T-helper 1 cell (primary cell): ENCODE data around the gene ACOT12.
"Not testable (repeated sequence)": the region's sequence is repeated elsewhere in the genome, so short reads cannot be mapped to it uniquely, and the experiment has no call there.

Experiments
- DNase-seq, 5 donors: peaks; one replicate each; pipeline ENCODE4 v3.0.0-alpha.2; 2012 to 2020
- total RNA-seq, 4 donors: gene quantifications; one replicate each; lab custom pipeline; 2026; lab: John Stamatoyannopoulos, UW

Gene ACOT12
- total RNA-seq, result 0 to 0.39 (median 0.21) reads per million in 4 donors

DNA sequence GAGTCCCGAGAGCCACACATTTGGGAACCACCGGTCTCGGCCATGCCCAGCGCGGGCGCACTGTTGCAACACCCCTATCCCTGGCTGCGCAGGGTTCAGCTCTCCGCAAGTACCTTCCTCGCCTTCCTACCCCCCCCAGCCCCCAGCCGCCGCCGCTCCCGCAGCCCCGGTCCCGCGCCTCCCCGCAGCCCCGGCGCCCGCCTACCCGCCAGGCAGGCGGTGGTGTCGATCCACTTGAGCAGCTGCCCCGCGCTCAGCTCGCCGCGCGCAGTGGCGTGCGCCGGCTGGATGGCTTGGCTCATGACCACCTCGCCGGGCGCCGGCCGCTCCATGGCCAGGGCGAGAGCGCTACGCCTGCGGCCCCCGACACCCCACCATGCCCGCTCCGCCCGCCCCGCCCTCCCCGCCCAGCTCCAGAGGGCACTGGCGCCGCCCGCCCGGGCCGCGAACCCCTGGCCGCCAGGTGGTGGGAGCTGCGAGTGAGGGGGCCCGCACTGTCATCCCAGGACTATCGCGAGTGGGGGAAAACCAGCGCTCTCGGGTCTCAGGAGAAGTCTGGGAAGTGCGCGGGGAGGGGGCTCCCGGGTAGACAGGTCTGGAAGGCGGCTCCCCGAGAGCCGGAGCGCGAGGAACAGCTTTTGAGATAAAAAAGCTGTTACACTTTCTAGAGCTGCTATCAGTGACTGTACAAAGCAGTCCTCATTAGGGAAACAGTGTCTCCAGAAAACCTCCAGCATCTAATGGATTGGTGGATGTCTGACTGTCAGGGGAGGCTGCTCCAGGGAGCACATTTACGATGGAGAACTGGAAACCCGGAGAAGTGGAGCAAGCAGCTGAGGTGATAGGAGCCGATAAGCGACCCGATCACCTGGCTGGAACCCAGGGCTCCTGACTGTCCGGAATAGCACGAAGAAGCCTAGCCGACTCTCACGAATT, at the start of gene ACOT12:
ACOT12 (minus strand) TSS at position 352 of the 936 bp plus-strand sequence; CDS start at position 332, 20 bp downstream.
- no peak for DNase-seq

DNA sequence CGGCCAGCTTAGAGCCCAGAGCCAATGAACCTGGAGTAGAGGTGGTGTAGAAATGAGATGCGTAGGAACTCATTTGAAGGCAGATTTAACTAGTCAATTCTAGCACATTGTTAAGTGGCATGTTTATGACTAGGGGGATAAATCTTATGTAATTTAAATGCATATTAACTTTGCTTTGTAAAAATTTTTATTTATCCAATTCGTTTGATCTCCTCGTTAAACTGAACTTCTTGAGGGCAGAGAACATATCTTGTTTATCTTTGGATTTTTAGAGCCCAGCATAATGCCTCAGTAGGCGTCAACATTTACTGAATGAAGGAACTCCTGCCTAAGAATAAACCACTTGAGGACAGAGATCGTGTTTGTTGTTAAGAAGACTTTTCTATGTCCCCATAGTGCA, 41.1 kb upstream of the ACOT12 start:
- DNase-seq, result no peak

DNA sequence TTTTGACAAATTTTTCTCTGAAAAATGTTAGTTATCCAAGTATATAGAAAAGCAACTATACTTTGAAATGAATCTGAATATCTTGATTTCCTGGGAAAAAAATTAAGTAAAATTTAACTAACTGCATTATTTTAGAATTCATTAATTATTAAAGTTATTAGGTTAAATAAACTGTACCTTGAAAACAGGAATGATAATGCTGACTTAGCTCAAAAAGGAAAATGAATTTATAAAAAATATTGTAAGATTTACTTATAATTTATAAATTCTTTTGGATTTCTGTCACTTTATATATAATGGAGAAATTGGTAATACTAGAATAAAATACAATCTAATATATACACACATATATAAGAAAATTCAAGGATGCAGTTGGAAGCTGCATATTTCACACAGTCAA, 36.1 kb upstream of the ACOT12 start:
- no peak for DNase-seq

DNA sequence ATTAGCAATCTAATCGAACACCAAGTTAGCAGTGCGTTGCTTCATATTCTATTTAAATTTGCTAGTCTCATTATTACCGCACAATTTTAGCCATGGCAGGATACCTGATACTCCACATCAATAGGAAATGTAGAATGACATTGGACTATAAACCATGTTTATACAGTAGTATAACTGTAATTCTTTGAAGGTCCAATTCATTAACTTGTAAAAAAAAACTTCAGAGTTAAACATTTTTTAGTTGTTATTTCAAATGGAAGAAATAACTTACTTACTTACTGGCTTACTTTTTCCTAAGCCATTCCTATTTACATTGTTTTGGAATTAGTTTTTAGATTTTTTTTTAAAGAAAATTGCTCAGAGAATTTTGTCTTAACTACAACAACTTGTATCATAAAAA, 35.4 kb upstream of the ACOT12 start:
- no peak for DNase-seq

DNA sequence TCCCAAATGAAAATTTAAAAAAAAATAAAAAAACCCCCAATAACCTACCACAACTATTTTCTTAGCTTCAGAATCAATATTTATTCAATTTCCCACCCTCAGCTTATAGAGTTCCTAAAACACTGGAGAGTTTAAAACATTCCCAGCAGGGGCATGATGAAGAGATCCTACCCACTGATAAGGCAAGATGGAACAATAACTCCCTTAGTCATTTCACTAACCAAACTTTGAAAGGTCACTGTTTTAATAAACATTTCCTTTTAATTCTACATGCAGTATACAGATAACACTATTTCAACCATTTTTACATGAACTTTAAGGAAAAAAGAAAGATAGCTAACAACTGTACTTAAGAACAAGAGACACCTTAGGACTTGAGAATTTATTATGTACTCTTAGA, 34.9 kb upstream of the ACOT12 start:
- no peak for DNase-seq

DNA sequence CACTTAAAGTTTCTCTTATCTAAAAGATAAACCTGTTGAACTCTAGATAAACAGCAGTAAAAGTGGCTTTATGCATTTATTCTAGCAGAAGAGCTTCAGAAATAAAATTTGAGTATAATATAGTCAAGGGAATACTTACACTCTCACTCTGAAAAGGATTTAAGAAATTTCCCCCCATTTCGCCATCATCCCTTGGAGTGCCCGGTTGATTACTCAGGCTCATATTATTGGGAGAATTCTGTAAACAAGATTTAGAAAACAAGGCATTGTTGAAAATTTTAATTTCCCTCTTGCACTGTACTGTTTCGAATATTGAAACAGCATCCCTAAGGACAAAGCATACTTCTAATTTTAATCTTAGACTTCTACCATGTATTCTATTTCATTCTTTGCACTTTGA, 34.5 kb upstream of the ACOT12 start:
- no peak for DNase-seq

DNA sequence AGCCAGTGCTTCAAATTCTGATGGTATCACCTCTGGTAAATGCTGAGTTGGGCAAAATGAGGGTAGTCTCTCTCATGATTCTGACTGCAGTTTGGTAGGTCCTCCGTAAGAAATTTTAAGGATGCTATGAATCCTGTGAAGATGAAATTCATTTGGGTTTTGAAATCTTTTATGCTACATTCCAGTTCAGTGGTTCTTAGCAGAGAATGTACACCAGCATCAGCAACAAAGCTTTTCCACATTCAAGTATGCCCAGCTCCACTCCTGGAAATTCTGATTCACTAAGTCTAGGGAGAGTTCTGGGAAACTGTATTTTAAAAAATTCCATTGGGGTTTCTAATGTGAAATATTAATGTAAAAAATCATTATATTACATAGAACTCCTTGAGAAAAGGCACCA, 33.6 kb upstream of the ACOT12 start:
- DNase-seq, result no peak

DNA sequence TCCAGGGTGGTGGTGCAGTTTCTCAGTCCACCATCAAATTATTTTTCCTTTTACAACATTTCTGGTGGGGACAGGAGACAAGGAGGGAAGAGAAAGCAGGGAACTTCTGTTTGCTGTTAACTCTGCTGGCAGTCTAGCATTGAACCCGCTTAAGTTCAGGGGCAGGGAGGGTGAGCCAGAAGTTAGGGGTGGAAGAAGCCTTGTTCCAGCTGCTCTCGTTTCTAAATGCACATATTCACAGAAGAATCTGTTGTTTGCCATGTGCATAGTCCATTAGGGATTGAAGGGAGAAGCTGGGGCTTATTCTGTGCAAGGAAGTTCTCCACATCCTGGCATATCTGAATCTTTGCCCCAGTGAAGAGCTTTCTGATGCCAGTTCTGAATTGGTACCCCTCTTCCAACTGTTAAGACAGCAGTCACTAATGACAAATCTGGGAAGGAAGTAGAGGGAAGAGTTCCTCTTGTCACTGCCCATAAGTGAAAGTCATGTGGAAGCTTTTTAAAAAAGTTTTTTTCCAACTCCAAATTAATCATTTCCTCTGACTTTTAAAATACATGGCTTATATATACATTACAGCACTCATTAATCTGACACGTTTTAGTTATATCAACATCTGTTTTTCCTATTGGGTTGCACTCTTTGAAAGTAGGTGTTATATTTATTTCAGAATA, 32.6 kb upstream of the ACOT12 start:
- DNase-seq, result no peak

DNA sequence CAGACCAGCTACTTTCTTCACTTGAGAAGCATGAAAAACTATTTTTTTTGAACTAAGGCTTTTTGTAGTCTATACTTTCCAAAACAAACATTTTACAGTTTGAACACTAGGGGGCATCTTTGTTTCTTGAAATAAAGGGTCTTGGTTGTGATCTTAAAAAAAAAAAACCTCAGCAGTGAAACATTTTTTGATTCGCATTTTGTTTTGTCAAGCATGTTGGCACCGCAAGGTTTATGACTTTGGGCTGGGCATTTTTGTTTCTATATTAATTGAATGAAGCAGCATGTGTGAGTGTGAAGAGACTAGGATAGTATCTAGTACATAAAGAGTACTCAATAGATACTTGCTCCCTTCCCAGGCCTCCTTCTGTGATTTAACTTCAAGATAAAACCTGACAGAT, 31.6 kb upstream of the ACOT12 start:
- DNase-seq, result peak in 1 of 5 donors; percentile 46

DNA sequence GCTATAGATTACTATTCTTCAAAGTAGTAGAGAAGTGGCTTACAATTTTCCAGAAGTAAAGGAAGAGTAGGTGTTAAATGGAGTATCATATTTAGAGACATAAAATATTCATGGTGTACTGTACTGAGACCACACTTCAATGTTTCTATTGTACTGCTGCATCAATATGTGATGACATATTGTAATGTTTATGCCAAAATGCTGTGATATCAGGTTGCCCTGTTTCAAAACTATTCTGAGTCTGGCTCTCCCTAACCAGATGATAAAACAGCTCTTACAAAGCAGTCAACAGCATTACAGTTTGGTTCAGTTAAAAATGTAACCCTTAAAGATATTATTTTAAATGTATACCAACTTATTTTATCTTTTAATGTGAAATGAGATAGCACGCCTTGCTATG, 30.8 kb upstream of the ACOT12 start:
- DNase-seq, result no peak

DNA sequence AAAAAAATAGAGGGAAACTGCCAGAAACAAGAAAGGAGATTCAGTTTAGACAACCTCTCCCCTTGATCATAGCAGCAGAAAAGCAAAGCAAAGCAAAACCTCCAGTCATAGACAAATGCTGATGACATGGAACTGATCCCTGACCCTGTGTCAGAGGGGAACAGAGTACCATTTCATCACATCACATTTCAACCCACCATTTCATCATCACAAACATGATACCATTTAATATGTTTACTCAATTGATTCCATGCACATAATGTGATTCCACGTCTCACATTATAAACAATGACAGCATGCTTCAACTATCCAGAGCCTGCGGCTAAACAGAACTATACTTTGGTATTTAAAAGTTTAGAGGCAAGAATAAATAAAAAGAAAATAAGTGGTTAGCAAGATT, 28.7 kb upstream of the ACOT12 start:
- no peak for DNase-seq

DNA sequence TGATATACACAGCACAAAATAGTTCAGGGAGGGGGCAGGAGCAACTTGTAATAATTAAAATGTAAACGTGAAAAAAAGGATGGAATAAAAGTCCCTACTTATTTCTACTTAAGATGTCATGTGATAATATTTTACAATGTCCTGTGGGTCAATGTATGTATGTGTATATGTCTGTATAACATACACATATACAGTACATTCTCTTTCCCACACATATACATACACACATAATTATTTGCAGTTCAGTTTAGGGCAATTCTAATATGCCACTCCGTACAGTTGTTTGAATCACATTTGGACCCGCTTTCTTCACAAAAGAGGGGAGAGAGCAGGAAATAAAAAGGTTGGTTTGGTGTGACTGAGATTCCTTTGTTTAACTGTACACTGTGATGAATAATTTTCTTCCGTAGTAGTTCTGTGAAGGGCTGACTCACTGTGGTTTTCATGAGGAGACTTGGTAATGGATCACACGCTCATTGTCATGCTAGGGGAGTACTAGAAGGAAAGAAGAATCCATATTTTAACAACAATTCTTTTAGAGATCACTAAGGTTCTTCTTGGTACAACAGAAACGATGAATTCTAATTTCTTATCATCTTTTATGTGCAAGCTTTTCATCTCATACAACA, 26.2 kb upstream of the ACOT12 start:
- DNase-seq, result peak in 1 of 5 donors; percentile 85

DNA sequence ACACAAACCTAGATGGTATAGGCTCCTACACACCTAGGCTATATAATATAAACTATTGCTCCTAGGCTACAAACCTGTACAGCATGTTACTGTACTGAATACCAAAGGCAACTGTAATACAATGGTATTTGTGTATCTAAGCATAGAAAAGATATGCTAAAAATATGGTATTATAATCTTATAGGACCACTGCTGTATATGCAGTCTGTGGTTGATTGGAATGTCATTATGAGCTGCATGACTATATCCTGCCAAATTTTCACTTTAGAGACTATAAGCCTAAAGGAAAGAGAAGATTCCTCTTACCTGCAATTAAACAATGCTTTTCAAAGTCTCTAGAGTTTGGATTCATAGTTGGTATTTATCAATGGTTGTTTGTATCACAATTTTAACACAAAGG, 24.7 kb upstream of the ACOT12 start:
- no peak for DNase-seq

DNA sequence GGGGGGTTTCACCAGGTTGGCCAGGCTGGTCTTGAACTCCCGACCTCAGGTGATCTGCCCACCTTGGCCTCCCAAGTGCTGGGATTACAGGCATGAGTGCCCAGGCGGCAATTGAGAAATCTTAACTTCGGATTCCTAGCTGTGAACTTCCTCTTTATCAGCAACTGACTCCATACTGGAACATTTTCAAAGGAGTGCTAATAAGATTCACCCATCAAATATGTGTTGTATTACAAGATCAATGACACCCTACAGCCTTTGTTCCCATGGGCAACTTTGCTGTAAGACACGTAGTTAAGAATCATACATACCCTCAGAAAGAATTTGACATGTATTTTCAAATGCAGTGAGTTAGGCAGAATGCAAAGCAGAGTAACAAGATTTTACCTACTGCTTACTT, 23.1 kb upstream of the ACOT12 start:
- DNase-seq, result no peak

DNA sequence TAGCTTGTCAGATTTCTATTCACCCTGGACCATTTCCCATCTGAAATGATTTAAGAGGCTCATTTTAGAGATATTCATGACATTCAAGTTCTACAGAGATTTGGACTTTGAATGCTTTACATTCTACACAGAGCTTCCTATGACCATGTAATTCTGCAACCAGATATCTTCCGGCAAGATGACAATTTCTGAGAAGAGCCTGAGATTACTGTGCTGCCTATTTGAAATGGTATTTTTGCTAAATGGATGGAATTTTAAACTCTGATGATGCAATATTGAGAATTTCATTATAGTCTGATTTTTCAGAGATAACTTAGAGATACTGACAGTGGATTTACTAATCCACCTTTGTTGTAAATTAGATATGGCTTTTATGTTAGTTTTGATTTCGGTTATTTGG, 16.0 kb upstream of the ACOT12 start:
- DNase-seq, result peak in 1 of 5 donors; percentile 68

DNA sequence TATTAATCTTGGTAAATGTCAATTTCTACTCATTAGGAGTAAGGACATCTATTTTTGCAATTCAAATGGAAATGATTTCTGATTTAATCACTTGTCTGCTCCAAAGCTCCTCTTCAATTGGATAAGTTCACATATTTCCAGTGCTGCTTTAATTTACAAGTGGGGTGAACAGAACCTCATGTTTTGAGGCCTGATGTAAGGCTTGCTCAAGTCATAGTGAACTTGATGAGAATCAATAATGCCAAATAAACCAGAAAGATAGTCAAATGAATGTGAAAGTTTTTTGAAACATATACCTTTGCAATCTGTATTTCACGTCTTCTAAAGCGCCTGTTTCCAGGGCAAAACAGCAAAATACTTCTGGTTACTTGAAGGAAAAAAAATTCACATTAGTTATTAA, 15.4 kb upstream of the ACOT12 start:
- DNase-seq, result no peak

DNA sequence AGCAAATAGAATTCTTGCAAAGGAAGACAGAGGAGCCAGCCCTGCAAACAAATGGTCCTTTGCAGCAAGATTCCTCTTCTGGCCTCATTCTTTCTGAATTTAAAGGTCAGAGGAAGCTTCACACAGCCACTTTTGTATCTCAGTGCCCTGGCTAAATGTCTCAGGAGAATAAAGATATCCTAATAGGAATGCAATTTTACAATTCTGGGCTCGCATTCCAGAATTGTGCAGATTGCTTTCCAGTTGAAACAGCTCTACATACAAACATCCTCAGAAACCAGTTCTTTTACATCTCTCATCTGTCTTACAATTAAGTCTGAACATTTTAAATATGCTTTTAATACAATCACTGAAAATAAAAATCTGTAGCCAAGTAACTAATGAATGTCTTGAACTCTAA, 14.6 kb upstream of the ACOT12 start:
- DNase-seq, result no peak

DNA sequence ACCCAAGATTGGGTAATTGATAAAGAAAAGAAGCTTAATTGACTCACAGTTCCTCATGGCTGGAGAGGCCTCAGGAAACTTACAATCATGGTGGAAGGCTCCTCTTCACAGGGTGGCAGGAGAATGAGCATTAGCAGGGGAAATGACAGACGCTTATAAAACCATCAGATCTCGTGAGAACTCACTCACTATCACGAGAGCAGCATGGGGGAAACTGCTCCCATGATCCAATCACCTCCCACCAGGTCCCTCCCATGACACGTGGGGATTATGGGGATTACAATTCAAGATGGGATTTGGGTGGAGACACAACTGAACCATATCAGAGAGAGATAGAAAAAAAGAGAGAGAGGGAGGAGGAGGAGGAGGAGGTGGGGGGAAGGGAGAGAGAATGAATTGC, 13.9 kb upstream of the ACOT12 start:
- not testable (repeated sequence) for DNase-seq

DNA sequence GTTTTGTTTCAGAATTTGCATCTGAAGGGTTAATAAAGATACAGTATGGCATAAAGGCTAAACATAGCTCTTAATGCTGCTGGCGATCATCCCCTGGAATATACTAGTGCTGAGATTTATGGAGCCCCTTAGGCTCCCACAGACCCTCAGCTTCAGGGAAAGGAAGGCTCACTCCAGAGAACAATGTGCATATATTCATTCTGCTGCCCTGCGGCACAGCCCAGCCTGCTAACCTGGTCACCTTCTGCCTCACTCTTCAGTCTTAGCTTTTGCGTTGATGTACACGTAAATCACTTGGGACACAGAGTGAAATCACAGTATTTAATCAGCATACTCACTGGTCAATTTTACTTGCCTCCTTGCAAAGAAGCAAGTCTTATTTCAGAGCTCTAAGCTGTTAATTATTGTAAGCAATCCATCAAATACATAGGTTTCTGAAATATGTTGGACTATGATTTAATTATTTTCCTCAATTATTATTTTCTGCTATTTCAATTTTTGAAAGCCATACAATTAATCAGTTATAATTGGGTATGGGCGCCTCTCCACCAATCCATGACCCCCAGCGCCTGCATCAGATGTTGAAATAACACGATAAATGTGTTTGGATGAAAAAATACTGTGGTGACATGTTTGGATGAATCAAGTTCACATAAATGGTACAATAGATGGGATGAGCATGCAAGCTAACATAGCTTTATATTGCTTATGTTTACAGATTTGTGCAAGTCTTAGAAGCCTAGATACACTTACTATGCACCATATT, 11.4 kb upstream of the ACOT12 start:
- DNase-seq, result no peak

DNA sequence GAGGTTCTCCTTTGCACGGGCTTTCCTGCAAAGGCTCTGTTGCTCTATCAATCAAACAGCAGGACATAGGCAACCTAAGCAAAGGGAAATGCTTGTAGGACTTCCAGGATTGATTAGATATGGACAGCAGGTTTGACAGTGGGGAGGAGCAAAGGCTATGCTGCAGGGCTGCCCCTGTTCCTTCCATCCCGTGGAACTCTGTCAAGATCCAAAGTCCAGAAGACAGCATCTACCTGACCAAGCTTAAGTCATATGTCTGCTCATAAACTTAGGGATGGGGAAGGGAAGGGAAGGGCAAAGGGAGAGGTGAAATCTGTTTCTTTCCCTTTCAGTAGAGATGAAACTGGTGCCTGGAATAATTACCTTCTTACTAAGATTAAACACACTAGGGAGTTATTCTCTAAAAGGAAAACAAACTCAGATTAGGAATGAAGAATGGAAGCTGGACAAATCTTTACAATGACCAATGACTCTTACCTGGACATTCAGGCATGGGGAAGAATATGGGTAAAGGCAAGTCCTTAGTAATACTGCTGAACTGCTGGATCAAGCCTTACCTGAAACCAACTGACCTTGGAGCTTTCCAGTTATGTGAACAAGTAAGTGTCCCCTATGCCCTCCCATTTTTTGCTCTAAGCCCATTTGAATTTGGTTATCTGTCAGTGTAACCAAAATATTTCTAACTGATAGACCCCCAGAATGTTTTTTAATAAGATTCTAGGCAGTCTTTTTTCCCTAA, 8.4 kb upstream of the ACOT12 start:
- no peak for DNase-seq

DNA sequence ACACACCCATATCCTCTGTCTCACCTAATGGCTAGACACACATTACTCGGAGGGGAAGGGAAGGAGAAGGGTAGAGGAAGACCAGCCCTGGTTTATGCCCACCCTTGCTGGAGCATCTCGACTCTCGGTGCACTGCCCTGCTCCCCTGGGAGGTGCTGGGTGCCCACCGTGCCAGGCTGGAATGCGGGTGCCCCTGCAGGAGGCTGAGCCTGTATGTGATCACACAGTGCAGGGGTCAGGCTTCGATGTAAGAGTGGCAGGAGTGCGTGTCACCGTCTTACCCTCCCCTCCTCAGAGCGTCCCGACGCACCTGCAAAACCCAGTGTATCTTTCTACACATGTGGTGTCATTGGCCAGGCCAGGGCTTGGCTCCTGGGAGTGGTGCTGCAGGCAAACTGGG, 7.3 kb upstream of the ACOT12 start:
- no peak for DNase-seq

DNA sequence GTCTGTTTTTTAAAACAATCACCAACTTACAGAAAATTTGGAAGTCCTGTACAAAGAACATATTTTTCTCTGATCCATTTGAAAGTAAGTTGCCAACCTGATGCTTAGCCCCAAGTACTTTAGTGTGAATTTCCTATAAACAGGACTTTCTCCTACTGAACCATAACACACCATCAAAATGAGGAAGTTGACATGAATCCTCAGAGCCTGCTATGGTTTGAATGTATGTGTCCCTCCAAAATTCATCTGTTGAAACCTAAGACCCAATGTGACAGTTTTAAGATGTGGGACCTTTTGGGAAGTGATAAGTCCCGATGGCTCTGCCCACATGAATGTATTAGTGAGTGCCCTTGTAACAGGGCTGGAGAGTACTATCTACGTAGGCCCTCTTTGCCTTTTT, 6.4 kb upstream of the ACOT12 start:
- no peak for DNase-seq
